Thoracic aorta (tissue), 2 donors: ENCODE results near the gene CLTCL1. TPM values are rescaled to one million over a fixed set of nuclear protein-coding genes. Genes with fewer than 3 reads are reported as not detected.

ENCODE experiments used
- ATAC-seq: fragments of 150-250 bp; one replicate; pipeline ENCODE4 v1.8.0; 2017; ENCODE audit warnings: low read depth; ENCODE audit not compliant: insufficient number of reproducible peaks, low FRiP score
- DNase-seq: peaks from one replicate; pipeline ENCODE4 v3.0.0-alpha.2; 2020; ENCODE audit warnings: low spot score
- H3K27ac ChIP-seq, 2 donors: fragments of 200-600 bp; sonication (generic); 1 replicate in 1 of 2; 2 replicates in 1 of 2; pipeline ENCODE4 v1.5.1; 2016; ENCODE audit warnings: mild to moderate bottlenecking in 2 of 2, moderate library complexity in 2 of 2
- H3K27me3 ChIP-seq: fragments of 200-600 bp; sonication (generic); replicated peaks from 2 replicates; pipeline ENCODE4 v1.6.0; 2016; ENCODE audit warnings: mild to moderate bottlenecking; ENCODE audit not compliant: insufficient read depth
- H3K36me3 ChIP-seq: fragments of 200-600 bp; sonication (generic); one replicate; pipeline ENCODE4 v1.5.1; 2016
- H3K4me1 ChIP-seq, 2 donors: fragments of 200-600 bp; sonication (generic); 1 replicate in 1 of 2; 2 replicates in 1 of 2; pipeline versions ENCODE4 v1.5.1 to v1.6.0; 2016; ENCODE audit warnings: low read depth in 2 of 2, mild to moderate bottlenecking in 1 of 2; ENCODE audit not compliant: control insufficient read depth in 1 of 2
- H3K4me3 ChIP-seq: fragments of 200-600 bp; sonication (generic); 2 replicates; pipeline ENCODE4 v1.5.1; 2016; ENCODE audit warnings: mild to moderate bottlenecking
- H3K9me3 ChIP-seq: fragments of 200-600 bp; sonication (generic); 2 replicates; pipeline ENCODE4 v1.5.1; 2016
- total RNA-seq, 2 donors: library from RNA; depleted of rRNA; stranded (reverse); fragments of >200 nt; gene quantifications; one replicate each; pipeline versions ENCODE4 v1.1.0 to v1.2.3, GENCODE V29; 2016
- TF ChIP-seq, protein P1 (sequence below): fragments of 200-600 bp; sonication (generic); IDR thresholded peaks from one replicate; pipeline ENCODE4 v1.5.1; 2019; ENCODE audit warnings: antibody characterized with exemption

Gene CLTCL1
- total RNA-seq, 2 donors from 2014 or later: 5.3 to 6.1 TPM

DNA sequence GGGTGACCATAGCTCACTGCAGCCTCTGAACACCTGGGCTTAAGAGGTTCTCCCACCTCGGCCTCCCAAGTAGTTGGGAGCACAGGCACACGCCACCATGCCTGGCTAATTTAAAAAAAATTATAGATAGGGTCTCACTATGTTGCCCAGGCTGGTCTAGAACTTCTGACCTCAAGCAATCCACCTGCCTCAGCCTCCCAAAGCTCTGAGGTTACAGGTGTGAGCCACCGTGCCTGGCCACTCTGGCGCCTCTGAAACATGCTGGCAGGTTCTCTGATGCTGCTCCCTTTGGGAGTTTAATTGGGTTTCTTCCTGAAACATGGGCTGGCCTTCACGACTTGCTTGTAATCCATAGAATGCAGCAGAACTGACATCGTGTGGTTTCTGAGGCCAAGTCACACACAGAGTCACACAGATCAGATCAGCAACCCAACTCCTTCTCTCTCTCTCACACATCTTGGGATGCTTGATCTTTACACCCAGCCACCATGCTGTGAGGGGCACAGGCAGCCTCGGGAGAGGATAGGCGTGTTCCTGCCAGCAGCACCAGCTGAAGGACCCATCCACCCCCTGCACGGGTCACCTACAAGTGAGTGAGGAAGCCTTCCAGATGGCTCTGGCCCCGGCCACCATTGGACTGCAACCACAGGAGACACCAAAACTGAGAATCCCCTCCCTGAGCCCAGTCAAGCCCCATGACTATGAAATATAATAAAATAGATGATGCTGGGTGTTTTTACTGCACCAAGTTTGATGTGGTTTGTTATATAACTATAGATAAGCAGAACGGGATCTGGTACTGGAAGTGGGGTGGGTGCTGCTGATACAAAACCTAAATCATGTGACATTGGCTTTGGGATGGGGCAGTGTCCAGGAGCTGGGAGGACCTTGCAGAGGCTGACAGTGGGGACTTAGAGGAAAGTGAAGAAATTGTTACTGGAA lies 138.3 kb downstream of the CLTCL1 start:
- TF ChIP-seq, protein P1, sequence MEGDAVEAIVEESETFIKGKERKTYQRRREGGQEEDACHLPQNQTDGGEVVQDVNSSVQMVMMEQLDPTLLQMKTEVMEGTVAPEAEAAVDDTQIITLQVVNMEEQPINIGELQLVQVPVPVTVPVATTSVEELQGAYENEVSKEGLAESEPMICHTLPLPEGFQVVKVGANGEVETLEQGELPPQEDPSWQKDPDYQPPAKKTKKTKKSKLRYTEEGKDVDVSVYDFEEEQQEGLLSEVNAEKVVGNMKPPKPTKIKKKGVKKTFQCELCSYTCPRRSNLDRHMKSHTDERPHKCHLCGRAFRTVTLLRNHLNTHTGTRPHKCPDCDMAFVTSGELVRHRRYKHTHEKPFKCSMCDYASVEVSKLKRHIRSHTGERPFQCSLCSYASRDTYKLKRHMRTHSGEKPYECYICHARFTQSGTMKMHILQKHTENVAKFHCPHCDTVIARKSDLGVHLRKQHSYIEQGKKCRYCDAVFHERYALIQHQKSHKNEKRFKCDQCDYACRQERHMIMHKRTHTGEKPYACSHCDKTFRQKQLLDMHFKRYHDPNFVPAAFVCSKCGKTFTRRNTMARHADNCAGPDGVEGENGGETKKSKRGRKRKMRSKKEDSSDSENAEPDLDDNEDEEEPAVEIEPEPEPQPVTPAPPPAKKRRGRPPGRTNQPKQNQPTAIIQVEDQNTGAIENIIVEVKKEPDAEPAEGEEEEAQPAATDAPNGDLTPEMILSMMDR: no peak
- Histone ChIP-seq H3K9me3 (no peaks in the 10 kb centered on the region), H3K36me3 (no peaks in the 10 kb centered on the region), H3K27me3 (peaks cover 11% of the 10 kb centered on the region), H3K4me3 (no peak overlapping the region), H3K27ac (no peak overlapping the region), H3K4me1 (peaks cover 3 to 9% of the 10 kb centered on the region in 2 donors)
- ATAC-seq (no peak), DNase-seq (no peak)

DNA sequence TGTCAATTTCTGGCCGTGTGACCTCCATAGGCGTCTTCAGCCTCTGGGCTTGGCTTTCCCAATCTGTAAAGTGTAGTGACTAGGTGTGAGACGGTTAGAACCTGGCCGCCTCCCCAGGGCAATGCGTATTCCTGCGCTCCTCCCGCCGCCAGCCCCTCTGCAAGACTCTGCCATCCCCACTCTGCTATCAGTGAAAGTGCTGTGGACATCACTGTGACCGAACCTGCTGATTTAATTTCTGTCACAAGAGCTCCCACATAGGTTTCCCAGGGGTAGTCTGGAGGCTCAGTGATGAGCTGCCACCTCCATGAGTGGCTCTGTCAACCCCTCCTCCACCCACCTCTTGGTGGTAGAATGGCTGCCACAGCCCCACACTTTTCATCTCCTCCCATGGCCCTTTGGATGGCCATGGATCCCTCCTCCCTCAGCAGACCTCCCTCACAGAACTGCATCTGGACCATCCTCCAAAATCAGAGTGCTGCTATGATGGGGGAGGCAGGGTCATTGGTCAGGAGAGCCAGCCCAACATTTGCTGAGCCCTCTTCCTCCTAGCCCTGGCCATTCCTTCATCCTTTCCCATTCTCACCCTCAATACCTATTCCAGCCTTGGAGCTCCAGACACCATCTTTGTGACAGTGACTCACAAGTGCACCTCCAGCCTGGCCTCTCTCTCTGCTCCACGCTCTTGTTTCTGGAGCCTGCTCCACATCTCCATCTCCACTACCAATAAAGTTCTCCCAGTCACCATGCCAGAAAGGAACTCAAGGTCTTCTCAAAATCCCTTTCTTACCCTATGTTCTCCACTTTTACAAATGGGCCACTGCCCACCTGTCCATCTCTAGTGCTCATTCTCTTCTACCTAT lies 140.0 kb downstream of the CLTCL1 start:
- Histone ChIP-seq H3K36me3 (no peaks in the 10 kb centered on the region), H3K27ac (no peak overlapping the region), H3K9me3 (no peaks in the 10 kb centered on the region), H3K4me3 (no peak overlapping the region), H3K27me3 (peaks cover 11% of the 10 kb centered on the region), H3K4me1 (peaks cover 3 to 9% of the 10 kb centered on the region in 2 donors)
- DNase-seq: no peak
- no peak for ATAC-seq
- TF ChIP-seq, protein P1: no peak

DNA sequence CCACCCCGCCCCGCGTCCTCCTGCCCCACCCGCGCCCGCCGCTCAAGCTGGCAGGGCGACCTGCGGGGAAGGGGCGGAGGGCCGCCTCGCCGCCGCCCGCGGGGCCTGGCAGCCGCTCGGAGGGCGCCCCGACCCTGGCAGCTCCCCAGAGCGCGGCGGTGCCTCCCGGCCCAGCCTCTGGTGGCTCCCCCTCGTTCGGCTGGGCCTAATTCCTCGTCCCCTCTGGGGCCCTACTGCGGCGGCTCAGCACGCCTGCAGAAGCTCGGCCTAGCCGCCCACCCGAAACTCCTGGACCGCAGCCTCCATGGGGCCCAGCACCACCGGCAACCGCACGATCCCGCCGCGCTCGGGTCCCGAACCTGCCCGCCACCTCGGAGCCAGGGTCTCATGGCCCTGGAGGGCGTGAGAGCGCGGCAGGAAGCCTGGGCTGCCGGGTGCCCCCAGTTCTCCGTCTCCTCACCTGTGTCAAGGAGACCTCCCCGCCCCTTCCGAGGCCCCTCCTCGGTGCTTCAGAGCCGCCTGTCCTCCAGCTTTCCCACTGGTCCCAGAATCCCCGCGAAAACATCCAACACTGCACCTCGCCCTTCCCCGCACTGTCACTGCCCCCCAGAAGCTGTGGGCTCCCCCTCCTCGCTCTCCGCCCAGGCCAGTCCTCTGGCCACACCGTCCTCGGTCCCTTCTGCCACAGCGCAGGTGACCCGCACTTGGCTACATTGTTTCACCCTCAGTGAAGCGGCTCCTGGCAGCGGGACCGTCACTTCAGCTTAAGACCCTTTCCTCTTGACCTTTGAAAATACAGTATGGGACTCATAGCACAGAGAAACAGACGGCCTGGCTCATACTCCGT lies 140.8 kb downstream of the CLTCL1 start:
- no peak for DNase-seq
- Histone ChIP-seq H3K27me3 (peaks cover 11% of the 10 kb centered on the region), H3K27ac (no peak overlapping the region), H3K9me3 (no peaks in the 10 kb centered on the region), H3K4me3 (no peak overlapping the region), H3K36me3 (no peaks in the 10 kb centered on the region), H3K4me1 (peaks cover 3 to 9% of the 10 kb centered on the region in 2 donors)
- ATAC-seq: no peak
- TF ChIP-seq, protein P1: no peak

DNA sequence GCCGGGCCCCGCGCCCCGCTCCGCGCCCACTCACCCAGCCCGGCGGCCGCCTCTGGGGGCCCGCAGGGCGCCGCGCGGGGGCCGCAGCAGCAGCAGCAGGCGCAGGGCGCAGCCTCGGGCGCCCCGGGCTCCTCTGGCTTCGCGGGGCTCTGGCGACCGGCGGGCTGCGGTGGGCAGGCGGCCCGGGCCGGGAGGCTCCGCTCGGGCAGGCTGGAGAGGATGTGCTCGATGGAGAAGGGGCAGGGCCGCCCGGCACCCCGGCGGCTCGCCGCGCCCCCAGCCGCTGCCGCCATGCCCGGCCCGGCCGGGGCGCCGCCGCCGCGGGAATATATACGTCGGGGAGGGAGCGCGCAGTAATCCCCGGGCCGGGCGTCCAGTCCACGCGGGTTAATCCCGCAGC lies 141.5 kb downstream of the CLTCL1 start, which contains the start of gene GSC2:
Gene GSC2 (minus strand): TSS at position 302 of the 400 bp plus-strand sequence. CDS start 9 bp downstream, at position 293.
- Histone ChIP-seq H3K4me3 (peak within 1 kb of the TSS; percentile 42), H3K27ac (no peak within 1 kb of the TSS), H3K36me3 (no peaks in the 10 kb centered on the region), H3K4me1 (peaks cover 3 to 9% of the 10 kb centered on the region in 2 donors), H3K27me3 (peaks cover 11% of the 10 kb centered on the region), H3K9me3 (no peaks in the 10 kb centered on the region)
- DNase-seq: no peak
- ATAC-seq: no peak
- TF ChIP-seq, protein P1: no peak
